Naive thymus-derived CD4-positive, alpha-beta T cell (primary cell): ENCODE measurements around the gene SDC3. TPM values are rescaled to one million over a fixed set of nuclear protein-coding genes. Genes with fewer than 3 reads are reported as not detected.

Source experiments
- ATAC-seq: fragments of 150-1000 bp; cut with Tn5 transposase; 2 replicates; pipeline ENCODE4 v1.10.0; 2021; ENCODE audit warnings: mild to moderate bottlenecking, moderate library complexity
- CTCF ChIA-PET: fragments of 350-600 bp; sonication (Branson Sonifier 250); formaldehyde crosslinking; loops from one replicate; lab custom pipeline; 2021; ENCODE audit warnings: antibody characterized with exemption; lab: Charles Lee
- POLR2A ChIA-PET: fragments of 350-600 bp; sonication (Branson Sonifier 250); formaldehyde crosslinking; loops from one replicate; lab custom pipeline; 2021; ENCODE audit warnings: antibody characterized with exemption, inconsistent platforms; lab: Charles Lee
- DNase-seq, 9 donors: peaks; one replicate each; pipeline versions ENCODE4 v3.0.0 to v3.0.0-alpha.2; 2020 to 2022; ENCODE audit warnings: mixed read lengths in 1 of 9
- H3K27ac ChIP-seq: one replicate; pipeline ENCODE4 v1.7.0; 2013; ENCODE audit warnings: mild to moderate bottlenecking, low read depth, low read length, moderate library complexity
- H3K27me3 ChIP-seq, 2 donors: one replicate each; pipeline ENCODE4 v1.7.0; 2013; ENCODE audit warnings: low read length in 2 of 2, mild to moderate bottlenecking in 2 of 2, moderate library complexity in 2 of 2; ENCODE audit not compliant: control insufficient read depth in 2 of 2, insufficient read depth in 2 of 2
- H3K36me3 ChIP-seq, 3 experiments: 1 replicate in 2 of 3; 2 replicates in 1 of 3; pipeline ENCODE4 v1.7.0; 2013; ENCODE audit warnings: low read length in 3 of 3, mild to moderate bottlenecking in 3 of 3, moderate library complexity in 1 of 3; ENCODE audit not compliant: insufficient read depth in 3 of 3, control insufficient read depth in 2 of 3
- H3K4me1 ChIP-seq, 2 donors: one replicate each; pipeline ENCODE4 v1.7.0; 2013; ENCODE audit warnings: low read length in 2 of 2, mild to moderate bottlenecking in 2 of 2, moderate library complexity in 1 of 2; ENCODE audit not compliant: control insufficient read depth in 2 of 2, insufficient read depth in 2 of 2
- H3K4me3 ChIP-seq: 2 replicates; pipeline ENCODE4 v1.7.0; 2013; ENCODE audit warnings: mild to moderate bottlenecking, low read length
- H3K9me3 ChIP-seq, 3 experiments: 1 replicate in 2 of 3; 2 replicates in 1 of 3; pipeline ENCODE4 v1.7.0; 2013; ENCODE audit warnings: low read length in 3 of 3; ENCODE audit not compliant: control insufficient read depth in 2 of 3
- H3K27ac Mint-ChIP-seq, 9 donors: one replicate each; pipeline ENCODE4 v1.8.0; 2020 to 2022; ENCODE audit warnings: mixed read lengths in 9 of 9, mild to moderate bottlenecking in 8 of 9, moderate library complexity in 5 of 9, inconsistent platforms in 2 of 9
- H3K27me3 Mint-ChIP-seq, 5 donors: one replicate each; pipeline ENCODE4 v1.8.0; 2021 to 2022; ENCODE audit warnings: mixed read lengths in 5 of 5, mild to moderate bottlenecking in 1 of 5
- H3K36me3 Mint-ChIP-seq, 5 donors: one replicate each; pipeline ENCODE4 v1.8.0; 2020 to 2022; ENCODE audit warnings: mixed read lengths in 5 of 5, mild to moderate bottlenecking in 3 of 5, inconsistent platforms in 1 of 5
- H3K4me1 Mint-ChIP-seq, 7 donors: one replicate each; pipeline ENCODE4 v1.8.0; 2020 to 2022; ENCODE audit warnings: mixed read lengths in 7 of 7, mild to moderate bottlenecking in 3 of 7, inconsistent platforms in 1 of 7
- H3K4me3 Mint-ChIP-seq, 10 donors: one replicate each; pipeline ENCODE4 v1.8.0; 2020 to 2022; ENCODE audit warnings: mild to moderate bottlenecking in 10 of 10, mixed read lengths in 10 of 10, moderate library complexity in 6 of 10, inconsistent platforms in 2 of 10
- H3K9me3 Mint-ChIP-seq, 11 donors: one replicate each; pipeline ENCODE4 v1.8.0; 2020 to 2022; ENCODE audit warnings: mixed read lengths in 11 of 11, mild to moderate bottlenecking in 4 of 11, inconsistent platforms in 1 of 11, moderate library complexity in 1 of 11
- intact Hi-C, 2 donors: fragments of 100-400 bp; cut with micrococcal nuclease; formaldehyde crosslinking; loops; one replicate each; pipeline ENCODE4 v1.15.1; 2023
- polyA plus RNA-seq, 2 donors: library from polyadenylated mRNA; unstranded; fragments of 300-500 nt; fragmentation: Illumina TruSeq; gene quantifications; one replicate each; pipeline ENCODE4 v1.2.3, GENCODE V29; 2021
- total RNA-seq, 6 experiments: library from RNA in 5 of 6; stranded (reverse) in 5 of 6; gene quantifications; 1 replicate in 5 of 6; 2 replicates in 1 of 6; pipeline ENCODE4 v1.2.3 and lab custom pipeline; 2021 to 2026

The SDC3 gene
- total and polyA plus RNA-seq, 7 experiments from 2014 or later: 0.07 to 0.42 (median 0.27) TPM; not detected in 1

- Histone ChIP-seq H3K27ac (no peak overlapping the region), H3K36me3 (no peaks in the 10 kb centered on the region), H3K9me3 (no peaks in the 10 kb centered on the region), H3K4me3 (no peak overlapping the region), H3K4me1 (no peaks in the 10 kb centered on the region), H3K27me3 (no peaks in the 10 kb centered on the region)
- no peak for DNase-seq
- H3K9me3 Mint-ChIP-seq: peaks cover 0 to 5% (median 0%) of the 10 kb centered on the region in 11 donors
- H3K27ac Mint-ChIP-seq: no peak overlapping the region
- peaks cover 0 to 5% (median 0%) of the 10 kb centered on the region in 5 donors for H3K36me3 Mint-ChIP-seq
- POLR2A ChIA-PET: no interaction called here
- no peak overlapping the region for H3K4me3 Mint-ChIP-seq
- intact Hi-C loops: no loop called here
- CTCF ChIA-PET: no interaction called here
- H3K4me1 Mint-ChIP-seq: no peaks in the 10 kb centered on the region
- H3K27me3 Mint-ChIP-seq: peaks cover 25 to 51% (median 39%) of the 10 kb centered on the region in 5 donors
- no peak for ATAC-seq
These were observed 69.6 kb downstream of the SDC3 start for GRCh38 chr1:30838996-30839395.

- Histone ChIP-seq H3K27me3 (no peaks in the 10 kb centered on the region), H3K36me3 (no peaks in the 10 kb centered on the region), H3K9me3 (no peaks in the 10 kb centered on the region), H3K4me1 (no peaks in the 10 kb centered on the region), H3K27ac (no peak overlapping the region), H3K4me3 (no peak overlapping the region)
- POLR2A ChIA-PET: no interaction called here
- H3K36me3 Mint-ChIP-seq: peaks cover 0 to 5% (median 0%) of the 10 kb centered on the region in 5 donors
- DNase-seq (no peak), ATAC-seq (no peak)
- H3K4me3 Mint-ChIP-seq: no peak overlapping the region
- H3K9me3 Mint-ChIP-seq: peaks cover 0 to 5% (median 0%) of the 10 kb centered on the region in 11 donors
- intact Hi-C loops: no loop called here
- CTCF ChIA-PET: no interaction called here
- peaks cover 21 to 48% (median 29%) of the 10 kb centered on the region in 5 donors for H3K27me3 Mint-ChIP-seq
- no peak overlapping the region for H3K27ac Mint-ChIP-seq
- no peaks in the 10 kb centered on the region for H3K4me1 Mint-ChIP-seq
These were observed 70.9 kb downstream of the SDC3 start for GRCh38 chr1:30837653-30838052.

GRCh38 chr1:30834253-30834652 lies 74.3 kb downstream of the SDC3 start:
- no peak for DNase-seq
- Mint-ChIP-seq H3K36me3 (peaks cover 0 to 4% (median 0%) of the 10 kb centered on the region in 5 donors), H3K27me3 (peaks cover 17 to 42% (median 23%) of the 10 kb centered on the region in 5 donors), H3K4me3 (no peak overlapping the region), H3K27ac (no peak overlapping the region), H3K4me1 (no peaks in the 10 kb centered on the region), H3K9me3 (peaks cover 0 to 6% (median 0%) of the 10 kb centered on the region in 11 donors)
- ATAC-seq: no peak
- intact Hi-C loops: no loop called here
- H3K36me3 ChIP-seq: no peaks in the 10 kb centered on the region
- ChIA-PET CTCF (no interaction called here), POLR2A (no interaction called here)
- H3K4me3 ChIP-seq: no peak overlapping the region
- no peaks in the 10 kb centered on the region for H3K9me3 ChIP-seq
- no peaks in the 10 kb centered on the region for H3K27me3 ChIP-seq
- H3K27ac ChIP-seq: no peak overlapping the region
- H3K4me1 ChIP-seq: no peaks in the 10 kb centered on the region

- DNase-seq (no peak), ATAC-seq (peak; percentile 24)
- Histone ChIP-seq H3K27me3 (no peaks in the 10 kb centered on the region), H3K36me3 (no peaks in the 10 kb centered on the region), H3K9me3 (no peaks in the 10 kb centered on the region), H3K27ac (no peak overlapping the region), H3K4me1 (no peaks in the 10 kb centered on the region), H3K4me3 (no peak overlapping the region)
- ChIA-PET POLR2A (no interaction called here), CTCF (interaction anchor here (0.7 kb wide), 1 partner anchor 146 kb away, joined by 3 read pairs; no protein-coding TSS in a partner anchor)
- H3K4me3 Mint-ChIP-seq: no peak overlapping the region
- no peak overlapping the region for H3K27ac Mint-ChIP-seq
- H3K9me3 Mint-ChIP-seq: peaks cover 0 to 6% (median 0%) of the 10 kb centered on the region in 11 donors
- H3K27me3 Mint-ChIP-seq: peaks cover 32 to 46% (median 41%) of the 10 kb centered on the region in 5 donors
- no peaks in the 10 kb centered on the region for H3K4me1 Mint-ChIP-seq
- H3K36me3 Mint-ChIP-seq: peaks cover 0 to 4% (median 0%) of the 10 kb centered on the region in 5 donors
- intact Hi-C loops: no loop called here
These were observed 78.0 kb downstream of the SDC3 start for GRCh38 chr1:30830537-30830936.

- no peak overlapping the region for H3K4me3 ChIP-seq
- H3K27me3 Mint-ChIP-seq: peaks cover 38 to 51% (median 47%) of the 10 kb centered on the region in 5 donors
- no peaks in the 10 kb centered on the region for H3K36me3 ChIP-seq
- H3K36me3 Mint-ChIP-seq: peaks cover 0 to 4% (median 0%) of the 10 kb centered on the region in 5 donors
- peaks cover 0 to 6% (median 5%) of the 10 kb centered on the region in 7 donors for H3K4me1 Mint-ChIP-seq
- ChIA-PET POLR2A (no interaction called here), CTCF (no interaction called here)
- H3K4me3 Mint-ChIP-seq: no peak overlapping the region
- H3K27ac ChIP-seq: no peak overlapping the region
- intact Hi-C loops: no loop called here
- peaks cover 0 to 2% of the 10 kb centered on the region in 2 donors for H3K27me3 ChIP-seq
- no peak for DNase-seq
- no peak for ATAC-seq
- no peak overlapping the region for H3K27ac Mint-ChIP-seq
- H3K9me3 Mint-ChIP-seq: peaks cover 0 to 6% (median 0%) of the 10 kb centered on the region in 11 donors
- H3K9me3 ChIP-seq: no peaks in the 10 kb centered on the region
- H3K4me1 ChIP-seq: no peaks in the 10 kb centered on the region
These were observed 78.7 kb downstream of the SDC3 start for GRCh38 chr1:30829889-30830288.

- intact Hi-C loops: no loop called here
- H3K27ac Mint-ChIP-seq: peak overlapping the region in 1 of 9 donors; percentile 69
- Histone ChIP-seq H3K9me3 (no peaks in the 10 kb centered on the region), H3K36me3 (no peaks in the 10 kb centered on the region), H3K4me3 (no peak overlapping the region), H3K27ac (no peak overlapping the region), H3K27me3 (peaks cover 9 to 13% of the 10 kb centered on the region in 2 donors), H3K4me1 (peaks cover 0 to 10% of the 10 kb centered on the region in 2 donors)
- DNase-seq: no peak
- H3K4me3 Mint-ChIP-seq: peak overlapping the region in 6 of 10 donors; percentile 25 to 79 (median 67)
- H3K36me3 Mint-ChIP-seq: peaks cover 0 to 5% (median 0%) of the 10 kb centered on the region in 5 donors
- ChIA-PET CTCF (no interaction called here), POLR2A (no interaction called here)
- ATAC-seq: no peak
- H3K4me1 Mint-ChIP-seq: peaks cover 9 to 24% (median 15%) of the 10 kb centered on the region in 7 donors
- H3K27me3 Mint-ChIP-seq: peaks cover 61 to 75% (median 64%) of the 10 kb centered on the region in 5 donors
- peaks cover 0 to 2% (median 0%) of the 10 kb centered on the region in 11 donors for H3K9me3 Mint-ChIP-seq
These were observed 83.7 kb downstream of the SDC3 start for GRCh38 chr1:30824736-30825429.
